ENCODE measurements around the gene HCN2.
"Not testable (repeated sequence)": the region's sequence is repeated elsewhere in the genome, so short reads cannot be mapped to it uniquely, and the experiment has no call there.

HCN2 gene

GRCh38 chr19:602391-603301 lies 13.0 kb downstream of the HCN2 start:
- DNase-seq (ENCODE audit: extremely low read depth, low read depth) = no peak
- no peak for TF ChIP-seq CTCF (IDR thresholded peaks at IDR 0.05; ENCODE audit: low read depth, low read length)

- DNase-seq (ENCODE audit: extremely low read depth, low read depth) = not testable (repeated sequence)
Measured at GRCh38 chr19:603302-603639, 13.6 kb downstream of the HCN2 start.

GRCh38 chr19:603779-604178 lies 14.1 kb downstream of the HCN2 start:
- not testable (repeated sequence) for DNase-seq (ENCODE audit: extremely low read depth, low read depth)

- DNase-seq (ENCODE audit: extremely low read depth, low read depth) = no peak
- no peak for TF ChIP-seq CTCF (IDR thresholded peaks at IDR 0.05; ENCODE audit: low read depth, low read length)
Measured at GRCh38 chr19:604355-604754, 14.7 kb downstream of the HCN2 start.

GRCh38 chr19:605061-605971 lies 15.6 kb downstream of the HCN2 start:
- DNase-seq (ENCODE audit: extremely low read depth, low read depth) = not testable (repeated sequence)

GRCh38 chr19:607301-608154 lies 17.8 kb downstream of the HCN2 start:
- TF ChIP-seq CTCF (IDR thresholded peaks at IDR 0.05; ENCODE audit: low read depth, low read length) = no peak
- DNase-seq (ENCODE audit: extremely low read depth, low read depth) = no peak

- DNase-seq (ENCODE audit: extremely low read depth, low read depth) = no peak
- no peak for TF ChIP-seq CTCF (IDR thresholded peaks at IDR 0.05; ENCODE audit: low read depth, low read length)
Measured at GRCh38 chr19:608155-609003, 18.7 kb downstream of the HCN2 start.

- no peak for DNase-seq (ENCODE audit: extremely low read depth, low read depth)
- TF ChIP-seq CTCF (IDR thresholded peaks at IDR 0.05; ENCODE audit: low read depth, low read length) = no peak
Measured at GRCh38 chr19:609004-609346, 19.3 kb downstream of the HCN2 start.

All from AG09319 (cell line).